Measurements from ENCODE around the gene PRKN. TPM values are rescaled to one million over a fixed set of nuclear protein-coding genes. Genes with fewer than 3 reads are reported as not detected.

Gene PRKN
- total RNA-seq, 1 experiment from 2014 or later: 0.34 TPM

DNA sequence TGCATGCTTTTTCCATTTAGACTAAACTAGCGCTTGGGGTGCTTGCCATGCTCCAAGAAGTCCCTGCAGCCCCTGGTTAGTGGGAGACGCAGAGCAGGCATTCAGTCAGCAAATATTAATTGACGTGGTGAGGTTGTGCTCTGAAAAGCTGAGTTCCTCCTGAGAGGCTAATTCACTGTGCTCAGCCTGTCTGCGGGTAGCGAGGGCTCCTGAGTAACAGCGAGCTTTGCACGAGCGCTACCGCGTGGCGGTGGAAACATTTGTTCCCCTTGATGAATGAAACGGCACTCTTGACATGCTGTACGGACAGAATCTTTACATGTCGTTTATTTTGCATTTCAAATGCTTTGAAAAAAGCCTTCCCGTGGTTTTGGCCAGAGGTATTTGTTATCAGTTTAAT, 1283.1 kb downstream of the PRKN start:
- Mint-ChIP-seq H3K9me3 (ENCODE audit: unreplicated experiment) (no peaks in the 10 kb centered on the region), H3K4me1 (ENCODE audit: low read depth, unreplicated experiment) (no peaks in the 10 kb centered on the region), H3K27ac (ENCODE audit: unreplicated experiment) (no peak overlapping the region), H3K27me3 (ENCODE audit: insufficient read depth, unreplicated experiment) (no peaks in the 10 kb centered on the region), H3K4me3 (ENCODE audit: unreplicated experiment) (no peak overlapping the region), H3K36me3 (ENCODE audit: insufficient read depth, unreplicated experiment) (peaks cover 4% of the 10 kb centered on the region)
- Histone ChIP-seq H3K9me3 (no peaks in the 10 kb centered on the region), H3K36me3 (ENCODE audit: control insufficient read depth, insufficient read depth, low read length) (no peaks in the 10 kb centered on the region), H3K27me3 (replicated peaks; ENCODE audit: control insufficient read depth, insufficient read depth, low read length) (no peaks in the 10 kb centered on the region), H3K4me3 (ENCODE audit: low read depth, low read length) (no peak overlapping the region), H3K4me1 (no peaks in the 10 kb centered on the region)
- no peak for TF ChIP-seq CTCF (IDR thresholded peaks at IDR 0.05; ENCODE audit: insufficient read depth in 1 of 2, low read depth in 1 of 2, low read length in 1 of 2, severe bottlenecking in 1 of 2, unreplicated experiment in 1 of 2)
- CTCF ChIA-PET: no interaction called here
- intact Hi-C loops (cut with micrococcal nuclease; ENCODE audit: unreplicated experiment): no loop called here
- DNase-seq: no peak
- BruUV-seq (replicated peaks): no TSS peak
- POLR2A ChIA-PET: no interaction called here

- ChIA-PET CTCF (no interaction called here), POLR2A (no interaction called here)
- Histone ChIP-seq H3K4me3 (ENCODE audit: low read depth, low read length) (no peak overlapping the region), H3K9me3 (no peaks in the 10 kb centered on the region), H3K27me3 (replicated peaks; ENCODE audit: control insufficient read depth, insufficient read depth, low read length) (no peaks in the 10 kb centered on the region), H3K36me3 (ENCODE audit: control insufficient read depth, insufficient read depth, low read length) (no peaks in the 10 kb centered on the region), H3K4me1 (no peaks in the 10 kb centered on the region)
- no peak for TF ChIP-seq CTCF (IDR thresholded peaks at IDR 0.05; ENCODE audit: insufficient read depth in 1 of 2, low read depth in 1 of 2, low read length in 1 of 2, severe bottlenecking in 1 of 2, unreplicated experiment in 1 of 2)
- H3K27ac Mint-ChIP-seq (ENCODE audit: unreplicated experiment): no peak overlapping the region
- no TSS peak for BruUV-seq (replicated peaks)
- H3K4me3 Mint-ChIP-seq (ENCODE audit: unreplicated experiment): no peak overlapping the region
- H3K27me3 Mint-ChIP-seq (ENCODE audit: insufficient read depth, unreplicated experiment): no peaks in the 10 kb centered on the region
- intact Hi-C loops (cut with micrococcal nuclease; ENCODE audit: unreplicated experiment): no loop called here
- no peaks in the 10 kb centered on the region for H3K4me1 Mint-ChIP-seq (ENCODE audit: low read depth, unreplicated experiment)
- no peak for DNase-seq
- peaks cover 4% of the 10 kb centered on the region for H3K36me3 Mint-ChIP-seq (ENCODE audit: insufficient read depth, unreplicated experiment)
- H3K9me3 Mint-ChIP-seq (ENCODE audit: unreplicated experiment): no peaks in the 10 kb centered on the region
Measured at GRCh38 chr6:161443848-161444247, 1283.7 kb downstream of the PRKN start.

DNA sequence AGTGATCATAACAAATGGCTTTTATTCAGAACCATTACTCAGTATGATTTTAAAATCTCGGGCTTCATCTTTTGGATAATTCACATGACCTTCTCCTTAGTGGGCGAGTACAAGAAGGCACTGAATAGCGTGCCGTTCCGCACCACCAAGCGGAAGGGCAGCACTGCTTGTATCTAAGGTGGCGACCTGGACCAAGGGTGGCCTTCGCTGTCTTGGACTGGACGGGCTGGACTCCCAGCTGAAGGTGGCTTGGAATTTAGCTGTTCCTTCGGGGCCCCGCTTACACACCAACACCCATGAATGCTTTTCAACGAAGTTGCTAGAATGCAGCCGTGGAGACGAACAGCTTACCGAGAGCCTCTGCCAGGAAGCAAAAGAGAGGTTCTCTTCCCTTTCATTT, 1285.1 kb downstream of the PRKN start:
- Mint-ChIP-seq H3K36me3 (ENCODE audit: insufficient read depth, unreplicated experiment) (peaks cover 4% of the 10 kb centered on the region), H3K9me3 (ENCODE audit: unreplicated experiment) (no peaks in the 10 kb centered on the region), H3K27ac (ENCODE audit: unreplicated experiment) (no peak overlapping the region), H3K4me1 (ENCODE audit: low read depth, unreplicated experiment) (no peaks in the 10 kb centered on the region), H3K27me3 (ENCODE audit: insufficient read depth, unreplicated experiment) (no peaks in the 10 kb centered on the region), H3K4me3 (ENCODE audit: unreplicated experiment) (no peak overlapping the region)
- H3K27me3 ChIP-seq (replicated peaks; ENCODE audit: control insufficient read depth, insufficient read depth, low read length): no peaks in the 10 kb centered on the region
- ChIA-PET POLR2A (no interaction called here), CTCF (no interaction called here)
- H3K4me3 ChIP-seq (ENCODE audit: low read depth, low read length): no peak overlapping the region
- BruUV-seq (replicated peaks): no TSS peak
- no peak for DNase-seq
- intact Hi-C loops (cut with micrococcal nuclease; ENCODE audit: unreplicated experiment): no loop called here
- no peaks in the 10 kb centered on the region for H3K4me1 ChIP-seq
- TF ChIP-seq CTCF (IDR thresholded peaks at IDR 0.05; ENCODE audit: insufficient read depth in 1 of 2, low read depth in 1 of 2, low read length in 1 of 2, severe bottlenecking in 1 of 2, unreplicated experiment in 1 of 2): no peak
- no peaks in the 10 kb centered on the region for H3K9me3 ChIP-seq
- no peaks in the 10 kb centered on the region for H3K36me3 ChIP-seq (ENCODE audit: control insufficient read depth, insufficient read depth, low read length)
